ENCODE data around the gene OSBPL6. TPM values are rescaled to one million over a fixed set of nuclear protein-coding genes. Genes with fewer than 3 reads are reported as not detected.

OSBPL6 gene
- total RNA-seq, 1 experiment from 2014 or later, result 2.1 TPM

DNA sequence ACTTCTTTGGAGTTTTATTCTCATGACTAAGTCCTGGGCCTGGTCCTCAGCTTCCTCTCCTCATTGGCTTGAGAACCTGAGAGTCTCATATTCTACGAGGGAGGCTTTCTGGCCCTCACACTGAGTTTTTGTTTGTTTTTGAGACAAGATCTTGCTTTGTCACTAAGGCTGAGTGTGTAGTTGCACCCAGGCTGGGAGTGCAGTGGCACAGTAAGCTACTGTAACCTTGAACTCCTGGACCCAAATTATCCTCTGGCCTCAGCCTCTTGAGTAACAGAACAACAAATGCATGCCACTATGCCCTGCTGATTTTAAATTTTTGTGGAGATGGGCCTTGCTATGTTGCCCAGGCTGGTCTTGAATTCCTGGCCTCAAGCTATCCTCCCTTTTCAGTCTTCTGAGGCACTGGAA, 234.1 kb downstream of the OSBPL6 start:
- Histone ChIP-seq H3K36me3 (ENCODE audit: control insufficient read depth, insufficient read depth, low read length) (peaks cover 11% of the 10 kb centered on the region; the same call in 1 of the 2 replicates), H3K4me3 (ENCODE audit: low read depth in 2 of 2, low read length in 2 of 2) (no peak overlapping the region), H3K27me3 (ENCODE audit: control insufficient read depth, insufficient read depth, low read length) (no peaks in the 10 kb centered on the region), H3K27ac (ENCODE audit: low read length) (no peak overlapping the region), H3K4me1 (ENCODE audit: control insufficient read depth, insufficient read depth, low read length) (no peaks in the 10 kb centered on the region), H3K9me3 (ENCODE audit: control insufficient read depth, insufficient read depth, low read depth, low read length) (no peaks in the 10 kb centered on the region; the same call in 1 of the 2 replicates)
- in situ Hi-C loops (cut with HindIII; ENCODE audit: low pct_unique_long_range_greater_than_20kb, low sequenced_read_pairs) (loop anchor here (10.0 kb wide), 1 partner anchor 304 kb away; no protein-coding TSS in a partner anchor), intact Hi-C loops (cut with micrococcal nuclease; ENCODE audit: unreplicated experiment) (no loop called here)
- no TSS peak for BruUV-seq (replicated peaks)
- TF ChIP-seq, protein P1, sequence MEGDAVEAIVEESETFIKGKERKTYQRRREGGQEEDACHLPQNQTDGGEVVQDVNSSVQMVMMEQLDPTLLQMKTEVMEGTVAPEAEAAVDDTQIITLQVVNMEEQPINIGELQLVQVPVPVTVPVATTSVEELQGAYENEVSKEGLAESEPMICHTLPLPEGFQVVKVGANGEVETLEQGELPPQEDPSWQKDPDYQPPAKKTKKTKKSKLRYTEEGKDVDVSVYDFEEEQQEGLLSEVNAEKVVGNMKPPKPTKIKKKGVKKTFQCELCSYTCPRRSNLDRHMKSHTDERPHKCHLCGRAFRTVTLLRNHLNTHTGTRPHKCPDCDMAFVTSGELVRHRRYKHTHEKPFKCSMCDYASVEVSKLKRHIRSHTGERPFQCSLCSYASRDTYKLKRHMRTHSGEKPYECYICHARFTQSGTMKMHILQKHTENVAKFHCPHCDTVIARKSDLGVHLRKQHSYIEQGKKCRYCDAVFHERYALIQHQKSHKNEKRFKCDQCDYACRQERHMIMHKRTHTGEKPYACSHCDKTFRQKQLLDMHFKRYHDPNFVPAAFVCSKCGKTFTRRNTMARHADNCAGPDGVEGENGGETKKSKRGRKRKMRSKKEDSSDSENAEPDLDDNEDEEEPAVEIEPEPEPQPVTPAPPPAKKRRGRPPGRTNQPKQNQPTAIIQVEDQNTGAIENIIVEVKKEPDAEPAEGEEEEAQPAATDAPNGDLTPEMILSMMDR (IDR thresholded peaks at IDR 0.05), result no peak
- no peak for TF ChIP-seq TCF7L2 (IDR thresholded peaks at IDR 0.05; ENCODE audit: low read depth, low read length)
- TF ChIP-seq REST (IDR thresholded peaks at IDR 0.05; ENCODE audit: insufficient read depth in 1 of 2, low read depth in 2 of 2, low read length in 1 of 2), result no peak
- no peak for TF ChIP-seq POLR2AphosphoS5 (IDR thresholded peaks at IDR 0.05; ENCODE audit: low read depth, low read length)
- no peak for TF ChIP-seq SIN3A (IDR thresholded peaks at IDR 0.05; ENCODE audit: borderline replicate concordance, insufficient read depth, low read depth, low read length)
- DNase-seq (ENCODE audit: low read depth, low spot score) (no peak), ATAC-seq (no peak)
- POLR2A ChIA-PET, result no interaction called here
- CTCF ChIA-PET, result interaction anchor here (0.7 kb wide), 1 partner anchor 272 kb away, joined by 3 read pairs; no protein-coding TSS in a partner anchor

DNA sequence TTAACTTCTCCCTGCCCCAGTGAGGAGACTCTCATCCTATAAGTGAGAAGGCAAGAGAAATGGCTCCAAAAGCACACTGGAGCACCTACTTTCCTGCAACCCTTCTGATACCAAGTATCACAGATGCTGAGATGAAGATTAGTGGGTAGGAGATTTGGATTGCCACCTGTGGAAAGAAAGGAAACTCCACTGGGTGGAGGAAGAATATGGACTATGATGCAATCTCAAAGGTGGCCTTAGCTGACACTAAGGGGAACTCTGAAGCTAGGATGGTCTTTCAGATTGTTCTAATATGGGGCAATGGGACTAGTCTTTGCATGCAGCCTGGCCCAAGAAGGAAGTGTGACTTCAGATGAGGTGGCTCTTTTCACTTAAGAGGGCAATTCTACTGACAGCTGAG, 235.0 kb downstream of the OSBPL6 start:
- in situ Hi-C loops (cut with HindIII; ENCODE audit: low pct_unique_long_range_greater_than_20kb, low sequenced_read_pairs) (loop anchor here (10.0 kb wide), 1 partner anchor 305 kb away; no protein-coding TSS in a partner anchor), intact Hi-C loops (cut with micrococcal nuclease; ENCODE audit: unreplicated experiment) (no loop called here)
- Histone ChIP-seq H3K4me3 (ENCODE audit: low read depth in 2 of 2, low read length in 2 of 2) (no peak overlapping the region), H3K4me1 (ENCODE audit: control insufficient read depth, insufficient read depth, low read length) (no peaks in the 10 kb centered on the region), H3K36me3 (ENCODE audit: control insufficient read depth, insufficient read depth, low read length) (peaks cover 13% of the 10 kb centered on the region; the same call in 1 of the 2 replicates), H3K9me3 (ENCODE audit: control insufficient read depth, insufficient read depth, low read depth, low read length) (no peaks in the 10 kb centered on the region; the same call in 1 of the 2 replicates), H3K27me3 (ENCODE audit: control insufficient read depth, insufficient read depth, low read length) (no peaks in the 10 kb centered on the region), H3K27ac (ENCODE audit: low read length) (no peak overlapping the region)
- BruUV-seq (replicated peaks), result no TSS peak
- POLR2A ChIA-PET, result no interaction called here
- DNase-seq (ENCODE audit: low read depth, low spot score), result no peak
- CTCF ChIA-PET, result no interaction called here
- no peak for TF ChIP-seq SIN3A (IDR thresholded peaks at IDR 0.05; ENCODE audit: borderline replicate concordance, insufficient read depth, low read depth, low read length)
- no peak for TF ChIP-seq REST (IDR thresholded peaks at IDR 0.05; ENCODE audit: insufficient read depth in 1 of 2, low read depth in 2 of 2, low read length in 1 of 2)
- TF ChIP-seq TCF7L2 (IDR thresholded peaks at IDR 0.05; ENCODE audit: low read depth, low read length), result no peak
- TF ChIP-seq POLR2AphosphoS5 (IDR thresholded peaks at IDR 0.05; ENCODE audit: low read depth, low read length), result no peak
- TF ChIP-seq, protein P1 (IDR thresholded peaks at IDR 0.05), result no peak
- no peak for ATAC-seq

Measured in Panc1 (cell line).